Hematopoietic multipotent progenitor cell treated with erythropoietin and hydrocortisone succinate and interleukin-3 and kit ligand, for 8 days (in vitro differentiated cells): Measurements from ENCODE around the gene VEZT.
"Not testable (repeated sequence)": the region's sequence is repeated elsewhere in the genome, so short reads cannot be mapped to it uniquely, and the experiment has no call there.

Experiments used
- DNase-seq: peaks from one replicate; pipeline ENCODE4 v3.0.0-alpha.2; 2015

The VEZT gene

GRCh38 chr12:95217377-95218149 is at the start of gene VEZT, which contains the start of gene FGD6:
VEZT (plus strand) TSS chr12:95217807; CDS start chr12:95217851, 44 bp downstream.
FGD6 (minus strand) TSS chr12:95217467; CDS start chr12:95217240, 227 bp downstream.
- DNase-seq = peak; percentile 99

DNA sequence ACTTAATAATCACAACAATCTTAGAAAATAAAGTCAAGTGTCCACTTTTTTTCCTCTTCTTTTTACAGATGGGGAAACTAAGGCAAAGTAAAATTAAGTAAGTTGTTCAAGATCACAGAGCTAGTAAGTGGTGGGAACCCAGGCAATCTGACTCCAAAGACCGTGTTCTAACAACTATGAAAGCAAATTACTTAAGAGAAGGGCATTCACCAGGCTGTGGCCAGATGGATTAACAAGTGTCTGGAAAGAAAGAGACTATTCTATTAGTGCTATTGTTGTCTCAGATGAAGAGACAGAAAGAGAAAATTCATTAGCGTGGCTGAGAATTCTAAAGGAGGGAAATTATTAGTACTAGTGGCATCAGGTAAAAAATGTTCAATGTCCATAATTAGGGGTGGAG is 48.9 kb upstream of the VEZT start:
- no peak for DNase-seq

DNA sequence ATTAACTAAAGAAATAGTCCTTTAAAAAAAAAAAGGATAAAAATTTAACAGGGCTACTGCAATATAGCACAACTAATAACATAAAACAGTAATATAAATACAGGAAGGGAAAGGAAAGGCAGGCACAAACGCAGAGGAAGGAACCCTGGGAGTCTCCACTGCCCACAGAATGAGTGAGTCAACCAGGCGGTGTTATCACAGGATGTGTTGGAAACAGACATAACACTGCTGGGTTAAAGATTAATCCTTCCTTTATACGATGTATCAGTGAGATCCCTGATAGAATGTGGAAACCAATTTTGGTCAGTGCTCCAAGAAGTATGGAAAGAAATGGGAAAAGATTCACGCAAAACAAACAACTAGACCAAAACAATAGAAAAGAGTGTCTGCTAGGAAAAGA is 48.2 kb upstream of the VEZT start:
- peak; percentile 38 for DNase-seq

DNA sequence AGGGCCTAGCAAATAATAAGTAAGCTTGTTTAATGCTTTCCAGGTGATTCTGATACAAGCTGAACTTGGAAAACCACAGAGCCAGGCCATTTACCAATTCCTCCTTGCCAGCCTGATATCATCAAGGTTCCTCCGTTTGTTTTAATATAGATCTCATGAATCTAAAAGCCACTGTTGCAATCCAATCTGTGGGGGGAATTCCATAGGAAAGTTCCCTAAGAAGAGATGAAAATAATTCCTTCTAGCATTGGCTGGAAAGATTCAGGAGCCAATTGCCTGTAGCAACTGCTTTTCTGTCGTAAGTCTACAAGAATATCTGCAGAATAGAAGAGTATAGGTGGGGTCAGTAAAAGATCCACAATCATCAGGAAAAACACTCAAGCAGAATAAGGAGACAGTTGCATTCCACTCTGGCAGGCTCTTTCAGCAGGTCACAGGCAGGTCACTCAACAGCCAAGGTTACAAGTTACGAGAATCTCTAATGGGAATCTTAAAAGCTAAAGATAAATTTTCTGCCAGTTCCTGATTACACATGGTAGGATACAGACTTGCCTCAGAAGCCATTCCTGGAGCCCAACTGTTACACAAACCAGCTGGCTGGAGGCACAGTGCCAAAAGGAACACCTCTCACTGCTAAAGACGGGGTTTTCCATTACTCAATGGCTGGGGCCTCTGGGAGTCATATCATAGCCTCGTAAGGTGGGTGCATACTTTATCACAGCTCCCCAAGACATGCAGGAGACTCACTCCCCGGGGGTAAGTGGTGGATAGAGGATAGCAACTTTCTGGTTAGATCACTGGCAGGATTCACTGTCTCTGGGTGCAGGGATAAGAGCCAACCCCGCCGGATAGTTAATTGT is 44.0 kb upstream of the VEZT start:
- peak; percentile 85 for DNase-seq

DNA sequence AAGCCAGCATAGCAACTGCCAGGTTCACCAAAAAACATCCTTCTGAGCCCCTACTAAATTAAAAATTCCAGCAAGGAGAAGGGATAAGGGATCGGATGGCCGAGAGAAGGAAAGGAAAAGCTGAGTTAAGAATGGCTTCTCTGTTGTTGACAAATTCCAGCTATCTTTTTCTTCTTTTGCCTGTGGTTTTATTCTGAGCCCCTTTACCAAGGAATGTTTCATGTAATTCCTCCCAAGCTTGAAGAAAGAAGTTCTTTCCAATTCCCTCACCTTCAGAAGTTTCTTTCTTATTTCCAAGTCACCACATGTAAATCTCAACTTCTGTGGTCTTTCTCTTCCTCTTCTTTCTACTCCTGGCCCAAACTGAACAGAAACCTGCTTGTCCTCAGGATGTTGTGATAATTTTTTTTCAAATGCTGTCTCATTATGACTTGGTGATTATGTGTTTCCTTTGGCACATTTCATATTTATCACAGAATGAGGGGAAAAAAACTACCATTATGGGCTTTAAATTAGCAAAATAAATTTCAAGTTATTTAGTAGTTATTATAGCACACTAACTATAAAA is 40.3 kb upstream of the VEZT start:
- DNase-seq = no peak

DNA sequence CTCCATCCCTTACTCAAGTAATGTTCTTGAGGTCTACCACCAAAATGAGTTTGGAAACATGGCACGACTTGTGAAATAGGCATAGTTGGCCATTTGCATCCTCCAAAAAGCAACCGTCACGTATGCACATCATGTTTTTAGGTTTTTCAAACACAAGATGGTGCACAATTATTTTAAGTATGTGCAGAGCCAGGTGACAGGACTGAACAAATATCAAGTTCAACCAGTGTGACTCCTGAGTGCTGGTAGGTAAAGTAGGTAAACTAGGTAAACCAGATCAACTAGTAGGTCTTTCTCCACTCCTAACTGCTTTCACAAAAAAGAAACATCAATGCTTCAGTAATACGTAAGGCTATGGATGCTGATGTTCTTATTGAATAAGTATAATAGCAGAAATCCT is 39.5 kb upstream of the VEZT start:
- DNase-seq = no peak

DNA sequence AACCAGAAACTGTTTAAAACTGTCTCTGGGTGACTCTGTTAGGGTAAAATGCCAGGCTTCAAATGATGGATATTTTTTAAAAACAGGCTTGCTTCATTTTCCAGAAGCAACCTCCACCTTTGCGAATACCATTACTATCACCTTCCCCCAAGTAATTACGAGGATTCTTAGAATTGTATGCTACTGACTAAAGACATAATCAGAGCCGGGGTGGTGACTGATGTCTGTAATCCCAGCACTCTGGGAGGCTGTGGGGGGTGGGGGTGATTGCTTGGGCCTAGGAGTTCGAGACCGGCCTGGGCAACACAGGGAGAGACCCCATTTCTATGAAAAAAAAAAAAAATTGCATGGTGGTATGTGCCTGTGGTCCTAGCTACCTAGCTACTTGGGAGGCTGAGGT is 38.6 kb upstream of the VEZT start:
- no peak for DNase-seq

DNA sequence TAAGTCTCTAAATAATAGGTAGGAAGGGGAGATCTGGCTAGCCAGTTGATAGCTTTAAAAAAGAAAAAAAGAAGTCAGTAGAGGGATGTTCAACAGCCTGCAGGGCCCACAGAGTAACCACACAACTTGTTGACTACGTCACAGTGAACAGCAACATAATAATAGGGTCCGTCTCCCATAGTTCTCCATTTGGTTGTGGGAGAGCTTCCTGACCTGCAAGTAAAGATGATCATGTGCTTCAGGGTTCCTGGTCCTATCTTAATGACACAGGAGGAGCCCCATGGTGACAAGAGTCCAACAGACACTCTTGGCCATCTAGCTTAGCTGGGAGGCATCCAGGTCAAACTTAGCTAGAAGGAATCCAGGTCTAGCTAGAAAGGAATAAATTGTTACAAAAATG is 36.5 kb upstream of the VEZT start:
- DNase-seq = no peak

DNA sequence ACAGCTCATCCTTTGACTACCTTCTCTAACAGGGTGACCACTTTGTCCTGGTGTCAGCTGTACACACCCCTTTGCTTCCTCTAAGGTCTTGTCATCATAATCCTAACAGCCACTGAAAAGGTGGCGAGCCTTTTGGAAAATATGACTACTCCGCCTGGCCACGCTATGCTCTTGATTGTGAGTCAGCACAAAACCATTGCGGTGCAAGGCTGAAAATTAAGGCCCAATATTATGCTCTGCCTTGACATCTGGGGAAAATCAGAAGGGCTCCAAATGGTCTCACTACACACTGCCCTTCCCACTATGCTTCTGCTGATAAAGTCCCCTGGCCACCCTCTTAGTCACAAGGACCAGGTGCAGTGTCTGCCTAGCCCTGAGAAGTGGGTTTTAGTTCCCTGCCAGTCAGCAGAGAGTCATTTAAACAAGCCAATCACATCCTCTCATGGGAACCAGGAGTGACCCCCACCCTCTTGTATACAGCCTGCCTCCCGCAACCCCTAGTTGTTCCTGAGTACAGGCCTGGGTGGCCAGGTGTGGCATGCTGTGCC is 34.7 kb upstream of the VEZT start:
- peak; percentile 60 for DNase-seq

GRCh38 chr12:95184121-95184520 is 33.5 kb upstream of the VEZT start:
- DNase-seq = no peak

GRCh38 chr12:95185072-95185471 is 32.5 kb upstream of the VEZT start:
- no peak for DNase-seq

DNA sequence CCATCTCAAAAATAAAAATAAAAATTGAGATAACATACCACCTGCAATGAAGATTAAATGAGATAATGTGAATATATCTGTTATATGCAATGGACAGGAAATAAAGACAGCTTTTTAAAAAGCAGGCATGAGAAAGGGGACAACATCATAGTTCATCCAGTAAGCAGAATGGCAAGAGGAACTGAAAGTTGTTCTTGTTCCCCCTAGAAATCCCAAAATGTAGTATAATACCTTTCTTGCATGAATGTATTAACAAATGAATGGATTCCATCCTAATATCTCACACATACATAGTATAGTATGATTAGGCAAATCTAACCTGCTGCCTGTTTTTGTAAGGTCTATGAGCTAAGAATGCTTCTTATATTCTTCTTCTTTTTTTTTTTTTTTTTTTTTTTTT is 31.8 kb upstream of the VEZT start:
- no peak for DNase-seq

DNA sequence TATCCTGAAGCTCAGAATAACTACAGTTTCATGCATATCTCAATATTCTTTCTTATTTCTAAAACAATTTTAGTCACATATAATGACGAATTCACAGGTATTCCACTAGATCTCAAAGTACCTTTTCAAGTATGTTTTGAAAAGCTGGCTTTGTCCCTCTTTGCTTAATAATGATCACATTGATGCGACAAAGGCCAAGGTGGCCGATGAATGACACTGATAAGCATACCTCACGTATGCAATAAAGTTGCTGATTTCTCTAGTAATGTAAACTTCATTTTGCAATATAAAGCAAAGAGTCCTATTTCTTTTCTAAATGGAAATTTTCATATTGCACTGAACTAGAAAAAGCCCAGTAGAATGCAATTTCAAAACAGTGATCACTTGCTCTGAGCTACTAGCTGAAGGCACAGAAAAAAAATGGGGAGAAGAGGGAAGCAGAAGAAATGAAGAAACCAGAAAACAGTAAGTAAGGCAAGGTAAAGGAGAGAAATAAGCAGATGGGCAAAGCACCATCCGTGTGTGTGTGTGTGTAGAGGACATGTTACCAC is 29.7 kb upstream of the VEZT start:
- no peak for DNase-seq

DNA sequence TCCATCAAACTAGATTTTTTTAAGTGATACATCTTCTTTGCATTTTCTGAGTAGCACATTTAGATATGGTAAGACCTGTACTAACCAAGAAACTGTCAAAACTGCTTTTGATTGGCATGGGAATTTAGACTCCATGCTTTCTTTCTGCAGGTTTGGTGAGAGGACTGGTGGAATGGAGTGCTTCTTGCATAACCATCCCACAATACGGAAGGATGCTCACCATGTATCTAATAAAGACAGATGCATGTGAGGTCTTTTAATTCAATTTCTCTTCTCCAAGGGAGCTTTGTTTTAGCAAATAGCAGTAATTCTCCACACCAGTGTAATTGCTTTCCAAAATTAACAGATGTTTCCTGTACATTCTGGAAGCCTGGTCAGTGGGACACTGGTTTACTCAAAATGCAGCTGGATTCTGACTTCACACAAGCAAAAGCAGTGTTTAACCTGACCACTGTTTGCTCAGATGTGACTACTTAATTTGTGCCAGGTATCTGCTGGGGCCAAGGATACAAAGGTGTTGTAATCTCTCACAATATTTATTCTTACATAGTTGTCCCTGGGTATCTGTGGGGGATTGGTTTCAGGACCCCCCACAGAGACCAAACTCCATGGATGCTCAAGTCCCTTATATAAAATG is 26.4 kb upstream of the VEZT start:
- no peak for DNase-seq

GRCh38 chr12:95192271-95192670 is 25.3 kb upstream of the VEZT start:
- DNase-seq = no peak

DNA sequence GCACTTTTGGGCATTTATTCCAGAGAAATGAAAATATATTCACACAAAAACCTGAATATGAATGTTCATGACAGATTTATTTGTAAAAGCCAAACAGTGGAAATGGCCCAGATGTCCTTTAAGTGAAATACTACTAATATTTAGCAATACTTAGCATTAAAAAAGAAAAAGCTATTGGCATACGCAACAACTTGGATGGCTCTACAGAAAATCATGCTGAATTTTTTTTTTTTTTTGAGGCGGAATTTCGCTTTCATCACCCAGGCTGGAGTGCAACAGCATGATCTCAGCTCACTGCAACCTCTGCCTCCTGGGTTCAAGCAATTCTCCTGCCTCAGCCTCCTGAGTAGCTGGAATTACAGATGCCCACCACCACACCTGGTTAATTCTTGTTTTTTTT is 24.5 kb upstream of the VEZT start:
- no peak for DNase-seq

- DNase-seq = no peak
Observed at GRCh38 chr12:95195122-95195521, 22.5 kb upstream of the VEZT start.

GRCh38 chr12:95196875-95197569 is 20.6 kb upstream of the VEZT start:
- not testable (repeated sequence) for DNase-seq

DNA sequence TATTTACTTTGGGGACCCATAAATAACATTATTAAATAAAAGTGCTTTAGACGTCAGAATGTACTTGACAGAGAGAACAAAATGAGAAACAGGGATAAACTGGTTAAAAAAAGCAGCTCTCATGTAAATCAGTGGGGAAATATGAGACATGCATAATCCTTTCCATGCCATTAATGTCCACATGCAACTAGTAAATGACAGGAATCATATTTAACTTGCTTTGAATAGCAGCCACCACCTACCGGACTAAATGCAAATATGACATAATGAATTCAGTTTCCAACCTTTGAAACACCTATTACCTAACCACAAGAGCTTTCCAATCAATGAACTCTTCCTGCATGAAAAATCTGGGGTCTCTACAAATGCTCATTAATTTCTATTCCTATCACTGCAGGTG is 20.0 kb upstream of the VEZT start:
- no peak for DNase-seq

- no peak for DNase-seq
Observed at GRCh38 chr12:95198914-95199313, 18.7 kb upstream of the VEZT start.

GRCh38 chr12:95200128-95200894 is 17.3 kb upstream of the VEZT start:
- DNase-seq = no peak
